IMR-90 (cell line): ENCODE measurements around the gene PCSK6. TPM values are rescaled to one million over a fixed set of nuclear protein-coding genes. Genes with fewer than 3 reads are reported as not detected.

ENCODE experiments used
- ATAC-seq: fragments of 200-7000 bp; cut with Tn5 transposase; 2 replicates; pipeline ENCODE4 v1.9.1; 2020; ENCODE audit warnings: low read depth, mild to moderate bottlenecking, moderate library complexity
- BruUV-seq: library from RNA; stranded (reverse); fragments of 400-500 nt; replicated peaks from 2 replicates; lab custom pipeline; 2021; lab: Mats Ljungman, UMichigan
- CTCF ChIA-PET: fragments of 300-600 bp; formaldehyde crosslinking; extraction: SDS; loops from one replicate; lab custom pipeline; 2021; ENCODE audit warnings: antibody characterized with exemption; lab: Yijun Ruan, JAX
- POLR2A ChIA-PET: fragments of 300-600 bp; sonication (Branson Sonifier 250); formaldehyde crosslinking; loops from one replicate; lab custom pipeline; 2022; ENCODE audit warnings: antibody characterized with exemption; ENCODE audit not compliant: unreplicated experiment; lab: Charles Lee
- DNase-seq: peaks from one replicate; pipeline ENCODE4 v3.0.0; 2013
- H2AFZ ChIP-seq: replicated peaks from 2 replicates; pipeline ENCODE3; 2013; ENCODE audit warnings: low read length, mild to moderate bottlenecking; ENCODE audit not compliant: poor library complexity
- H2AK5ac ChIP-seq: 2 replicates; pipeline ENCODE4 v1.6.1; 2013; ENCODE audit warnings: low read depth, low read length, inconsistent platforms
- H2AK9ac ChIP-seq: replicated peaks from 2 replicates; pipeline ENCODE3; 2013; ENCODE audit warnings: mild to moderate bottlenecking, low read depth, low read length, moderate library complexity; ENCODE audit not compliant: poor library complexity
- H2BK120ac ChIP-seq: 2 replicates; pipeline ENCODE4 v1.6.1; 2013; ENCODE audit warnings: low read depth, low read length, inconsistent platforms
- H2BK15ac ChIP-seq: 3 replicates; pipeline ENCODE4 v1.6.1; 2013; ENCODE audit warnings: low read depth, low read length, inconsistent platforms
- H2BK20ac ChIP-seq: 2 replicates; pipeline ENCODE4 v1.6.1; 2013; ENCODE audit warnings: low read depth, mild to moderate bottlenecking, inconsistent platforms, low read length, moderate library complexity
- H2BK5ac ChIP-seq: 2 replicates; pipeline ENCODE4 v1.6.1; 2013; ENCODE audit warnings: mild to moderate bottlenecking, low read depth, low read length, inconsistent platforms; ENCODE audit not compliant: poor library complexity, severe bottlenecking
- H3K14ac ChIP-seq: replicated peaks from 2 replicates; pipeline ENCODE4 v1.6.1; 2013; ENCODE audit warnings: low read depth, low read length, inconsistent platforms
- H3K18ac ChIP-seq: 2 replicates; pipeline ENCODE4 v1.6.1; 2013; ENCODE audit warnings: low read depth, low read length, control low read depth
- H3K23ac ChIP-seq: 2 replicates; pipeline ENCODE4 v1.6.1; 2013; ENCODE audit warnings: low read depth, low read length, inconsistent platforms
- H3K27ac ChIP-seq: 2 replicates; pipeline ENCODE4 v1.5.1; 2013; ENCODE audit warnings: mild to moderate bottlenecking, control low read depth, low read length; ENCODE audit not compliant: insufficient read depth
- H3K27me3 ChIP-seq: 2 replicates; pipeline ENCODE4 v1.6.1; 2013; ENCODE audit warnings: low read length; ENCODE audit not compliant: control insufficient read depth, insufficient read depth
- H3K36me3 ChIP-seq: 2 replicates; pipeline ENCODE4 v1.6.1; 2013; ENCODE audit warnings: low read length, mixed read lengths; ENCODE audit not compliant: control insufficient read depth, insufficient read depth
- H3K4ac ChIP-seq: 2 replicates; pipeline ENCODE4 v1.6.1; 2013; ENCODE audit warnings: low read depth, low read length, inconsistent platforms
- H3K4me1 ChIP-seq: 2 replicates; pipeline ENCODE4 v1.6.1; 2013; ENCODE audit warnings: low read length, mixed read lengths; ENCODE audit not compliant: control insufficient read depth, insufficient read depth
- H3K4me2 ChIP-seq: 2 replicates; pipeline ENCODE4 v1.6.1; 2013; ENCODE audit warnings: low read depth, mild to moderate bottlenecking, control low read depth, low read length, moderate library complexity
- H3K4me3 ChIP-seq: 2 replicates; pipeline ENCODE4 v1.5.1; 2013; ENCODE audit warnings: low read depth, mild to moderate bottlenecking, control low read depth, low read length, moderate library complexity; ENCODE audit not compliant: insufficient read depth
- H3K56ac ChIP-seq: 2 replicates; pipeline ENCODE4 v1.6.1; 2013; ENCODE audit warnings: low read length, inconsistent platforms; ENCODE audit not compliant: insufficient read depth; ENCODE audit errors: extremely low read depth
- H3K79me1 ChIP-seq, 2 experiments: 2 replicates each; pipeline ENCODE4 v1.6.1; 2013; ENCODE audit warnings: low read length in 2 of 2, inconsistent platforms in 1 of 2, low read depth in 1 of 2
- H3K9ac ChIP-seq: 2 replicates; pipeline ENCODE4 v1.6.1; 2013; ENCODE audit warnings: low read depth, low read length, control low read depth
- H3K9me1 ChIP-seq: 2 replicates; pipeline ENCODE4 v1.6.1; 2013; ENCODE audit warnings: low read length, inconsistent platforms; ENCODE audit not compliant: insufficient read depth
- H3K9me3 ChIP-seq: 2 replicates; pipeline ENCODE4 v1.6.1; 2013; ENCODE audit warnings: low read length; ENCODE audit not compliant: control insufficient read depth, insufficient read depth
- H4K20me1 ChIP-seq: 2 replicates; pipeline ENCODE4 v1.6.1; 2013; ENCODE audit warnings: low read length, inconsistent platforms; ENCODE audit not compliant: insufficient read depth
- H4K5ac ChIP-seq: 2 replicates; pipeline ENCODE4 v1.6.1; 2013; ENCODE audit warnings: mild to moderate bottlenecking, low read depth, low read length, control low read depth
- H4K8ac ChIP-seq, 2 experiments: 2 replicates each; pipeline ENCODE4 v1.6.1; 2013; ENCODE audit warnings: low read depth in 2 of 2, low read length in 2 of 2, control low read depth in 1 of 2, inconsistent platforms in 1 of 2
- H4K91ac ChIP-seq: 2 replicates; pipeline ENCODE4 v1.6.1; 2013; ENCODE audit warnings: low read depth, low read length, inconsistent platforms; ENCODE audit not compliant: insufficient read depth
- BHLHE40 ChIP-seq: fragments of 150-350 bp; IDR thresholded peaks from 2 replicates; pipeline ENCODE4 v1.6.1; 2016; ENCODE audit warnings: mild to moderate bottlenecking, low read depth, low read length
- FOS ChIP-seq: fragments of 150-350 bp; IDR thresholded peaks from 2 replicates; pipeline ENCODE4 v1.6.1; 2016; ENCODE audit warnings: low read depth, low read length
- MAFK ChIP-seq: IDR thresholded peaks from 2 replicates; pipeline ENCODE4 v1.6.1; 2012; ENCODE audit warnings: low read depth, low read length, improper control_type of control experiment
- MAZ ChIP-seq: IDR thresholded peaks from 2 replicates; pipeline ENCODE4 v1.6.1; 2012; ENCODE audit warnings: low read depth, mild to moderate bottlenecking, low read length, improper control_type of control experiment, moderate library complexity, borderline replicate concordance
- MXI1 ChIP-seq: IDR thresholded peaks from 2 replicates; pipeline ENCODE4 v1.6.1; 2012; ENCODE audit warnings: low read depth, mild to moderate bottlenecking, low read length, moderate library complexity, borderline replicate concordance
- NFE2L2 ChIP-seq: fragments of 150-350 bp; IDR thresholded peaks from 2 replicates; pipeline ENCODE4 v1.6.1; 2016; ENCODE audit warnings: low read depth, mild to moderate bottlenecking, low read length
- POLR2A ChIP-seq: IDR thresholded peaks from 2 replicates; pipeline ENCODE4 v1.6.1; 2012; ENCODE audit warnings: mild to moderate bottlenecking, low read depth, low read length
- RAD21 ChIP-seq: IDR thresholded peaks from 2 replicates; pipeline ENCODE4 v1.6.1; 2012; ENCODE audit warnings: low read length, improper control_type of control experiment
- RCOR1 ChIP-seq: IDR thresholded peaks from 2 replicates; pipeline ENCODE4 v1.6.1; 2012; ENCODE audit warnings: mild to moderate bottlenecking, low read length, improper control_type of control experiment; ENCODE audit not compliant: insufficient replicate concordance
- RFX5 ChIP-seq: IDR thresholded peaks from 2 replicates; pipeline ENCODE4 v1.8.0; 2012; ENCODE audit warnings: low read depth, mild to moderate bottlenecking, low read length, moderate library complexity
- SMC3 ChIP-seq: fragments of 150-350 bp; IDR thresholded peaks from 2 replicates; pipeline ENCODE4 v1.6.1; 2016; ENCODE audit warnings: low read depth, mild to moderate bottlenecking, antibody characterized with exemption, low read length, moderate library complexity
- WGBS, 2 experiments: methylation state at CpG; one replicate each; pipeline versions ENCODE4 v1.1.5 to v1.1.7; 2013; ENCODE audit warnings: missing lambda C conversion rate in 2 of 2; ENCODE audit not compliant: insufficient read length in 1 of 2; ENCODE audit errors: extremely low coverage in 2 of 2; 5-methylcytosine and 5-hydroxymethylcytosine counted together
- dilution Hi-C: fragments of 300-500 bp; cut with HindIII; formaldehyde crosslinking; loops from one replicate; pipeline ENCODE4 v1.14.3; 2018; ENCODE audit warnings: low sequenced_read_pairs; ENCODE audit not compliant: unreplicated experiment
- in situ Hi-C: fragments of 300-500 bp; cut with MboI; formaldehyde crosslinking; loops from 3 replicates; pipeline ENCODE4 v1.14.3; 2019; ENCODE audit warnings: low sequenced_read_pairs, inconsistent platforms, mixed read lengths
- intact Hi-C: fragments of 100-400 bp; cut with micrococcal nuclease; formaldehyde crosslinking; loops from 2 replicates; pipeline ENCODE4 v1.10.0; 2022
- polyA plus RNA-seq, 3 experiments: library from polyadenylated mRNA; depleted of rRNA; stranded (reverse); fragments of >200 nt; gene quantifications; 2 replicates each; pipeline ENCODE4 v1.2.3, GENCODE V29; 2012; ENCODE audit warnings: low replicate concordance in 1 of 3
- total RNA-seq: library from RNA; depleted of rRNA; stranded (reverse); fragments of >200 nt; gene quantifications from 2 replicates; pipeline ENCODE4 v1.2.3, GENCODE V29; 2012
- TF ChIP-seq, protein P1 (sequence below): fragments of 150-350 bp; IDR thresholded peaks from 2 replicates; pipeline ENCODE4 v1.6.1; 2017; ENCODE audit warnings: mild to moderate bottlenecking, antibody characterized with exemption, low read length, low read depth
- TF ChIP-seq, protein P2 (sequence below): conservative IDR thresholded peaks from 2 replicates; pipeline ENCODE4 v1.5.1; 2012; ENCODE audit warnings: mild to moderate bottlenecking, low read depth, low read length, improper control_type of control experiment

The PCSK6 gene
- total and polyA plus RNA-seq, 2 of the 4 experiments (the other 2 are of a cell fraction) = not detected

DNA sequence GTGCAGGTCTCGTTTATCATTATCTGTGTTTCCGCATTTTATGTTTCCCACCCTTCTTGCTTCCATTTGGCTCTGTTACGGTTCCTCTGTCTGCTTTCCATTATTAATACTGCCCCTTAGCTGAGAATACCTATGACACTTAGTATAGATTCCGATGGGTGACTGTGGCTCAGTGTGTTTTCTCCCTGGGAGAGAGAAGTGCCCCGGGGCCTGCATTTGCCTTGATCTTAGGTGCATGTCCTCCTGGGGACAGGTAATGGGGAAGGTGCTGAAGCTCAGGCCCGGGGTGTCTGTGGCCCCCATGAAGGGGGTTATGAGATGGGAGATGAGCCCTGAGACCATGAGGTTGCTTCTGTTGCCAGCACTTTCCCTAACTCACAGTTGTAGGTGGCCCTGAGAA is 43.4 kb upstream of the PCSK6 start:
- no peak overlapping the region for H2BK120ac ChIP-seq
- no peak overlapping the region for H3K4ac ChIP-seq
- no peak overlapping the region for H2AFZ ChIP-seq
- H3K56ac ChIP-seq = no peak overlapping the region
- no peak overlapping the region for H3K27ac ChIP-seq
- WGBS, 2 experiments = 50% methylated on average over 2 of the region's 6 CpGs; no CpG with 5 or more reads in 1 of the 2 experiments
- POLR2A ChIA-PET = no interaction called here
- H3K18ac ChIP-seq = no peak overlapping the region
- BruUV-seq = no TSS peak
- no peak for ATAC-seq
- no peak overlapping the region for H3K23ac ChIP-seq
- H3K4me2 ChIP-seq = no peak overlapping the region
- no peak overlapping the region for H2BK15ac ChIP-seq
- TF ChIP-seq MAFK = no peak
- TF ChIP-seq RFX5 = no peak
- TF ChIP-seq MXI1 = no peak
- no peak for TF ChIP-seq FOS
- TF ChIP-seq BHLHE40 = no peak
- no peak for TF ChIP-seq POLR2A
- TF ChIP-seq RCOR1 = no peak
- TF ChIP-seq, protein P1, sequence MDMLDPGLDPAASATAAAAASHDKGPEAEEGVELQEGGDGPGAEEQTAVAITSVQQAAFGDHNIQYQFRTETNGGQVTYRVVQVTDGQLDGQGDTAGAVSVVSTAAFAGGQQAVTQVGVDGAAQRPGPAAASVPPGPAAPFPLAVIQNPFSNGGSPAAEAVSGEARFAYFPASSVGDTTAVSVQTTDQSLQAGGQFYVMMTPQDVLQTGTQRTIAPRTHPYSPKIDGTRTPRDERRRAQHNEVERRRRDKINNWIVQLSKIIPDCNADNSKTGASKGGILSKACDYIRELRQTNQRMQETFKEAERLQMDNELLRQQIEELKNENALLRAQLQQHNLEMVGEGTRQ = no peak
- TF ChIP-seq MAZ = no peak
- no peak for TF ChIP-seq RAD21
- TF ChIP-seq, protein P2, sequence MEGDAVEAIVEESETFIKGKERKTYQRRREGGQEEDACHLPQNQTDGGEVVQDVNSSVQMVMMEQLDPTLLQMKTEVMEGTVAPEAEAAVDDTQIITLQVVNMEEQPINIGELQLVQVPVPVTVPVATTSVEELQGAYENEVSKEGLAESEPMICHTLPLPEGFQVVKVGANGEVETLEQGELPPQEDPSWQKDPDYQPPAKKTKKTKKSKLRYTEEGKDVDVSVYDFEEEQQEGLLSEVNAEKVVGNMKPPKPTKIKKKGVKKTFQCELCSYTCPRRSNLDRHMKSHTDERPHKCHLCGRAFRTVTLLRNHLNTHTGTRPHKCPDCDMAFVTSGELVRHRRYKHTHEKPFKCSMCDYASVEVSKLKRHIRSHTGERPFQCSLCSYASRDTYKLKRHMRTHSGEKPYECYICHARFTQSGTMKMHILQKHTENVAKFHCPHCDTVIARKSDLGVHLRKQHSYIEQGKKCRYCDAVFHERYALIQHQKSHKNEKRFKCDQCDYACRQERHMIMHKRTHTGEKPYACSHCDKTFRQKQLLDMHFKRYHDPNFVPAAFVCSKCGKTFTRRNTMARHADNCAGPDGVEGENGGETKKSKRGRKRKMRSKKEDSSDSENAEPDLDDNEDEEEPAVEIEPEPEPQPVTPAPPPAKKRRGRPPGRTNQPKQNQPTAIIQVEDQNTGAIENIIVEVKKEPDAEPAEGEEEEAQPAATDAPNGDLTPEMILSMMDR = no peak
- no peak for TF ChIP-seq SMC3
- no peak for TF ChIP-seq NFE2L2
- no peak overlapping the region for H2BK5ac ChIP-seq
- H3K14ac ChIP-seq = no peak overlapping the region
- peaks cover 18% of the 10 kb centered on the region for H3K27me3 ChIP-seq
- H3K9me3 ChIP-seq = no peaks in the 10 kb centered on the region
- no peak overlapping the region for H2AK5ac ChIP-seq
- no peaks in the 10 kb centered on the region for H3K36me3 ChIP-seq
- no peaks in the 10 kb centered on the region for H4K20me1 ChIP-seq
- H3K9ac ChIP-seq = no peak overlapping the region
- no peak overlapping the region for H4K8ac ChIP-seq
- no peak overlapping the region for H4K5ac ChIP-seq
- intact Hi-C loops = no loop called here
- no peak overlapping the region for H4K91ac ChIP-seq
- H2AK9ac ChIP-seq = no peak overlapping the region
- in situ Hi-C loops = no loop called here
- H3K4me3 ChIP-seq = no peak overlapping the region
- no peak for DNase-seq
- H3K4me1 ChIP-seq = no peaks in the 10 kb centered on the region
- dilution Hi-C loops = no loop called here
- no peaks in the 10 kb centered on the region for H3K79me1 ChIP-seq
- CTCF ChIA-PET = no interaction called here
- H3K9me1 ChIP-seq = no peaks in the 10 kb centered on the region
- no peak overlapping the region for H2BK20ac ChIP-seq
